GM19240 (cell line): ENCODE measurements around the gene HAVCR2.

Source experiments
- DNase-seq: peaks from one replicate; pipeline ENCODE4 v3.0.0; 2011; ENCODE audit warnings: low spot score; ENCODE audit not compliant: insufficient read length

Gene HAVCR2

GRCh38 chr5:157046041-157046440, 62.8 kb downstream of the HAVCR2 start:
- no peak for DNase-seq

GRCh38 chr5:157045601-157046000, 63.2 kb downstream of the HAVCR2 start:
- no peak for DNase-seq

- no peak for DNase-seq
These were observed 70.2 kb downstream of the HAVCR2 start for GRCh38 chr5:157038568-157039187.
